LoVo (cell line): ENCODE measurements around the gene ORC5.
A peak's percentile ranks its signal among the peaks of the same experiment; 100 is the strongest.

Experiments
- DNase-seq: peaks from one replicate; pipeline ENCODE4 v3.0.0-alpha.2; 2016; ENCODE audit warnings: low spot score

Gene ORC5

GRCh38 chr7:104126411-104126841 is 81.4 kb downstream of the ORC5 start:
- no peak for DNase-seq

DNA sequence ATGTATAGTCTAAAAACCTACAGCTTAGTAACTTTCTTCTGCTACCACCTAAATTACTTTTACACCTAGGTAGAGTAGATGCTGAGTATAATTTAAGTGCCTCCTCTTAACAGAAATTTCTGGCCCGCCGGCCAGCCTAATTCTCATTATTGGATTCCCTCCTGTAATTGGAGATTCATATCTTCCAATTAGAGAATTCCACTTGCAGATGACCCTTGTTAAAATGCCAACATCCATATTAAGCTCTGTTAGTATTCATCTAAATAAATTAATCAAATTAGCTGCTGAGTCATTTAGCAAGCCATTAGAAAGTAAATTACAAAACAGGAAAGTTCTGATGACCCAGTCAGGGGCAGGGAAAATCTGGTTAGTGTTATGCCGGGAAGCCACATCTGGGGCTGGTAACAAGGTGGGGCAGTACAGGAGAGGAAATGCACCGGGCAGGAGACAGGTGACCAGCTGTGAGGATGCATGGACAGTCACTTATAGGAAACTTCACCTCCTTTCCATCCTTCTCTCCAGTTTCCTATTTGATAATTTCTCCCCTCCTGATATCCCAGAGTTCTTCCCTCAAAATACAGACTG is 82.8 kb downstream of the ORC5 start:
- DNase-seq: no peak

DNA sequence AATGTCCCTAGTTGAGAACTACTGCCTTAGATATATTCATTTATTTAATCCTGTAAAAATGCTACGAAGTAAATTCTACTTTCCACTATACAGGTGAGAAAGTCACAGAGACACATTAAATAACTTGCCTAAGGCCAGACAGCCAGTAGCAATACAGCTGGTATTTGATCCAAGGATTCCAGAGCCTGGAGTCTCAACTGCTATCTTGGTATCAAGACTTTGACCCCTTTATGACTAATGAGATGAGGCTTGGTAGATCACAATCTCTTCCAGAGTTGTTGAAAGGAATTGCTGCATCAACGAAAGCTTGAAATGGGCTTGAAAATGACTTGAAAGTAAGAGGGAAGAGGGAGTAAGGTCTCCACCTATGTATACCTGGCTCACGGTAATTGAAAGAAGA is 83.3 kb downstream of the ORC5 start:
- no peak for DNase-seq

DNA sequence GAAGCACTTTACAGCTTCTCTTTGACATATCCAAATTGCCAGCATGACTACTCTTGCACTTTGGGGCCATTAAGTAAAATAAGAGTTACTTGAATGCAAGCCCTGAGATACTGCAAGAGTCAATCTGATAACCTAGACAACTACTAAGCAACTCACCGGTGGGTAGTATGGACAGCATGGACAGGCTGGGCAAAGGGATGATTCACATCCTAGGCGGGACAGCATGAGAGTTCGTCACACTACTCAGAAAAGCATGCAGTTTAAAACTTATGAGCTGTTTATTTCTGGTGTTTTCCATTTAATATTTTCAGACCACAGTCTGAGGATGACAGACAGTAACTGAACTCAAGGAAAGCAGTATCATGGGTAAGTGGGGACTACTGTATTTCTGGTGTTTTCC is 84.0 kb downstream of the ORC5 start:
- no peak for DNase-seq

DNA sequence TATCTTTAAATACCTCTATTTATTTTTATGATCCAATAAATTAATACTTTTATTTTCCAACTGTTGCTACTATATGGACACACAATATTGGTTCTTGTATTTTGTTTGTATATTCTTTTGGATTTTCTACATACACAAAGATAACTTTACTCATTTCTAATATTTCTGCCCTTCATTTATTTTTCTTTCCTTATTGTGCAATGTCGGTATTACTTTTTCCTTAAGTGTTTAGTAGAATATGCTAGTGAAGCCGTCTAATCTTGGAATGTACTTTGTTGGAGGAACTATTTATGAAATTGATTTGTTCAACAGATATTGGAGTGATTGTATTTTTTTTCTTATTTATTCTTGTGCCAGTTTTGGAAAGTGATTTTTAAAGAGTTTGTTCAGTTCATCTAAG is 94.0 kb downstream of the ORC5 start:
- no peak for DNase-seq

DNA sequence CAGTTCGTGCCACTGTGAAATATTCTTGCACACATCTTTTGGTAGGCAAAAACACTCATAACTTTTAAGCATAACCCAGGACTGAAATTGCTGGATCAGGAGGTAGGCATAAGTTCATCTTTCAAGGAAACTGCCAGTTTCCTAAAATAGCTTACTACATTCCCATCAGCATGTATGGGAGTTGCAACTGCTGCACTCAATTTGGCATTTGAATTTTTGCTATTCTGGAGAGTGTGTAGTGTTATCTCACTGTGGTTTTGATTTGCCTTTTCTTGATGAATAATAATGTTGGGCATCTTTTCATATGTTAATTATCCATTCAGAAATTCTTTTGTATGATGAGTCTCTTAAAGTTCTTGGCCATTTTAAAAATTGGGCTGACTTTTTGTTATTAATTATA is 95.2 kb downstream of the ORC5 start:
- no peak for DNase-seq

DNA sequence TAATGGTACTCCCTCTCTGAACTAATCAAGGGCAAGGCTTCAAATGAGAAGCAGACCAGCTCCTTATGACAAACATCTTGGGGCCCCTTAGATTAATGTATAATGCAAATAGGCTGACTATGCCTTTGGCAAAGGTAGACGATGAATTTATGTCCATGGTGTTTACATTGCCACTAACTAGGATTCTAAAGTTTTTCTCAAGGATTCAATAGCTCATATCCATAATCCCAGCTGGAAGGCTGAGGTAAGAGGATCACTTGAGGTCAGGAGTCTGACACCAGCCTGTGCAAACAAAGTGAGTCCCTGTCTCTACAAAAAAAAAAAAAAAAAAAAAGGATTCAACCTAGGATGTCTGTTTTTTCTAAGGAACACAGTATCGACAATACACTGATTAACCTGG is 96.5 kb downstream of the ORC5 start:
- no peak for DNase-seq

- no peak for DNase-seq
Observed at GRCh38 chr7:104106108-104106905, 101.5 kb downstream of the ORC5 start.

DNA sequence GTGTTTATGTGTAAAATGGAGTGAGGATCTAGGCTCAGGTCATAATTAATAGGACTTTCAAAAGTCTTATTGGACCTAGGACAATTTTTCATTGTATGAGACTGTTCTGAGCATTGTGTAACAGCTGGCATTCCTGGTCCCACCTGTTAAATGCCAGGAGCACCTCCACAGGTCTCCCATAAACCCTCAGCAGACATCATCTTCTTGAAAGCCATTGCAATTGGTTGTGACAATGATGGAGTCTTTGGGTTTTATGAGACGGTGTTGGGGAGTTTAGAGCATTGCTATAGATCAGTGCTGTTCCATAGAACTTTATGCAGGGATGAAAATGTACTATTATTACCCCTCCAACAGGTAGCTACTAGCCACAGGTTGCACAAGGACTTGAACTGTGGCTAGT is 108.9 kb downstream of the ORC5 start:
- no peak for DNase-seq

- DNase-seq: peak; percentile 20
Observed at GRCh38 chr7:104096683-104097082, 111.1 kb downstream of the ORC5 start.

- DNase-seq: no peak
Observed at GRCh38 chr7:104093127-104093526, 114.7 kb downstream of the ORC5 start.

- no peak for DNase-seq
Observed at GRCh38 chr7:104091242-104091641, 116.6 kb downstream of the ORC5 start.

DNA sequence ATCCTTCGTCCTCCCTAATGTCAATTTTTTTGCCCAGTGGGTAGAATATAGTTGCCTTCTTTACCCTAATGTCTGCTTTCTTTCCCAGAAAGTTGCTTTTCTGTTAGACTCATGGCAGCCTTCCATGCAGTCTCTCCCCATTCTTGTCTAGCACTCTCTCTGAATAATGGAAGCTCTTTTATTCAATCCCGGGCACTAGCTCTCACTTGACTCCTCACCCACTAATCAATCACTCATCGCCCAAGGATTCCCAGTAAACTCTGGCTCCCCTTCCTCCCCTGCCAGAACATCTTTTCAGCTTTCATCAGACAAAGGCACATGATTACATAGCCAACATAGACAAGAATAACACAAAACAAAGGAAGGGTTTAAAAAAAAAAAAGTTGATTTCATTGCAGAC is 118.2 kb downstream of the ORC5 start:
- no peak for DNase-seq

DNA sequence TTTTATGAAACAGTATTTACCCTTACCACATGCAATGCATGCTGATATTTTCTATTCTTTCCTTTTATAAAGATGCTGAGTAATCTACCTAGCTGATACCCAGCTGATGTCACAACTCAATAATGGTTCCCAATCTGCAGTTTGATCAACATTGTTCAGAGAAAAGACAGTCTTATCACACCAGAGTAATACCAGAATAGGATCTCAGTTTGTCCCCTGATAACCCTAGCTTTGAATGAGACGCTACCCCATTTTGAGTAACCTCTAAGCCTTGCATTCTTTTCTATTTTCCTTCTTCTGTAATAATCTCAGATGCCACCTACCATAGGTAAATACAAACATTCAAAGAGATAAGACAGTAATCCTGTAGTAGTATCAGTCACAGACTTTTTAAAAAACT is 118.8 kb downstream of the ORC5 start:
- DNase-seq: no peak
